RWPE1 (cell line): Measurements from ENCODE around the gene RNH1.

ENCODE experiments used
- CTCF ChIA-PET: fragments of 350-600 bp; sonication (Branson Sonifier 250); formaldehyde crosslinking; extraction: SDS; loops from one replicate; lab custom pipeline; 2021; lab: Yijun Ruan, JAX
- POLR2A ChIA-PET: fragments of 400-600 bp; formaldehyde crosslinking; extraction: SDS; loops from one replicate; lab custom pipeline; 2020; ENCODE audit warnings: antibody characterized with exemption; ENCODE audit not compliant: low non-redundant PET; lab: Yijun Ruan, JAX
- DNase-seq: peaks from one replicate; pipeline ENCODE4 v3.0.0; 2012; ENCODE audit warnings: low spot score
- H3K27ac ChIP-seq: fragments of 450-650 bp; 2 replicates; pipeline ENCODE4 v1.5.1; 2017
- CTCF ChIP-seq: fragments of 450-650 bp; conservative IDR thresholded peaks from 2 replicates; pipeline ENCODE4 v1.5.1; 2017; ENCODE audit warnings: low read depth, mild to moderate bottlenecking

RNH1 gene

DNA sequence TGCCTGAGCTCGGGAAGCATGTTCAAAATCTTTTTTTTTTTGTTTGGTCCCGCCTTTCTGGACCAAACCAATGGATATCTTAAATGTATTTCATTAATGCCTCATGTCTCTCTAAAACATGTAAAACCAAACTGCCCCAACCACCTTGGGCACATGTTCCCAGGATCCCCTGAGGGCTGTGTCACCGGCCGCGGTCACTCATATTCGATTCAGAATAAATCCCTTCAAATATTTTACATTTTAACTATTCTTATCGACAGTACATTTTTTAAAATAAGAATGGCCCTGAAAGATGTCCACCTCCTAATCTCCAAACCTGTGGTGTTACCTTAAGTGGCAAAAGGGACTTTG lies 2.1 kb downstream of the RNH1 start:
- DNase-seq = no peak
- TF ChIP-seq CTCF = no peak
- H3K27ac ChIP-seq = peak overlapping the region; percentile 98
- ChIA-PET POLR2A (interaction anchor here (1.0 kb wide), 1 partner anchor 44 kb away, joined by 3 read pairs; no protein-coding TSS in a partner anchor), CTCF (interaction anchor here (0.7 to 1.6 kb wide), 3 partner anchors 14 to 1895 kb away, joined by 3 to 6 read pairs (median 3); no protein-coding TSS in a partner anchor)

GRCh38 chr11:504053-504993 lies 2.7 kb downstream of the RNH1 start:
- no peak for TF ChIP-seq CTCF
- DNase-seq = peak; percentile 49
- peak overlapping the region; percentile 98 for H3K27ac ChIP-seq
- CTCF ChIA-PET = interaction anchor here (0.7 to 1.6 kb wide), 3 partner anchors 14 to 1896 kb away, joined by 3 to 6 read pairs (median 3); no protein-coding TSS in a partner anchor
- POLR2A ChIA-PET = interaction anchor here (1.0 kb wide), 2 partner anchors 44 kb away, joined by 3 read pairs; no protein-coding TSS in a partner anchor

DNA sequence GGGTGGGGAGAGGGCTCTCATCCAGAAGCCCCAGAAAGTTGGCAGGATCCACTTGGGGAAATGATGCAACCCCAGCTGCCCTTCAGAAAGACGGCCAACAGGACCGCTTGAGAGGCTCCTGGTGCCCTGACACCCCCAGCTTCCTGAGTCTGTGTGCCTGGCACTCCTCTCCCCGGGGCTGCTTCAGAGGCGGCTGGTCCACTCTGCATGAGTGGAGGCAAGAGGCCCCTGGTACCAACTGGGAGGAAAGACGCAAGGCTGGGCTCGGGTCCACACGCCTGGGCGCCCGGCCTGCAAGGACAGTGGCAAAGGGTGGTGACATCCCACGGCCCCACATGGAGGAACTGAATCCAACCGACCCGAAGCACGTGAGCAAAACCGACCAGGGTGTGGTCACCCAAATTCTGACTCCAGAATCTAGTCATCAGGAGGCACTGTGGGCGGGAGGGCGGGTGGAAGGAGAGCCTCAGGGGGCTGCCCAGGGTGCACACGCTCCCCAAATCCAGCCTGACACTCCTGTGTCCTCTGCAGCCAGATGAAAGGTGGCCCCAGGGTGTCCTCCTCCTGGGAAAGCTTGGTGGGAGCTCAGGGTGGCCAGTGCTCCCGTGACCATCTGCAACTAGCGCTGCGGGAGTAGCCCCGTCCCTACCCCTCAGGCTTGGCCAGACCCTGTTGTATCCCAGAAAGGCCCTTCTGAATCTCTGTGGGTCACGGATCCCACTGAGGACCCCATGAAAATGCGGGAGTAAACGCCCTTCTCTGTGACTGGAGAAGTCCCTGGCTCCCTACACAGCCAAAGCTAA lies 3.7 kb downstream of the RNH1 start:
- TF ChIP-seq CTCF = no peak
- peak overlapping the region; percentile 98 for H3K27ac ChIP-seq
- POLR2A ChIA-PET = interaction anchor here (1.0 kb wide), 1 partner anchor 43 kb away, joined by 3 read pairs; no protein-coding TSS in a partner anchor
- CTCF ChIA-PET = interaction anchor here (0.7 kb wide), 1 partner anchor 55 kb away, joined by 3 read pairs; no protein-coding TSS in a partner anchor
- DNase-seq = peak; percentile 23

- ChIA-PET CTCF (interaction anchor here (0.5 to 0.9 kb wide), 3 partner anchors 9 to 16 kb away, joined by 3 to 4 read pairs (median 3); no protein-coding TSS in a partner anchor), POLR2A (no interaction called here)
- DNase-seq = no peak
- H3K27ac ChIP-seq = peak overlapping the region; percentile 98
- no peak for TF ChIP-seq CTCF
Observed at GRCh38 chr11:502288-503178, 4.5 kb downstream of the RNH1 start.

GRCh38 chr11:501683-502287 lies 5.3 kb downstream of the RNH1 start:
- ChIA-PET CTCF (interaction anchor here (0.5 to 0.9 kb wide), 3 partner anchors 9 to 16 kb away, joined by 3 to 4 read pairs (median 3); no protein-coding TSS in a partner anchor), POLR2A (no interaction called here)
- no peak for TF ChIP-seq CTCF
- no peak for DNase-seq
- H3K27ac ChIP-seq = peak overlapping the region; percentile 98
